K562 (cell line): ENCODE measurements around the gene MAPKAPK2. TPM values are rescaled to one million over a fixed set of nuclear protein-coding genes. Genes with fewer than 3 reads are reported as not detected.

Source experiments
- ATAC-seq: fragments of 200-7000 bp; cut with Tn5 transposase; 3 replicates; pipeline ENCODE4 v1.9.1; 2020; ENCODE audit warnings: moderate library complexity
- BruUV-seq: library from RNA; stranded (reverse); fragments of 400-500 nt; replicated peaks from 2 replicates; lab custom pipeline; 2021; lab: Mats Ljungman, UMichigan
- CTCF ChIA-PET: fragments of 300-600 bp; formaldehyde crosslinking; extraction: SDS; loops from one replicate; lab custom pipeline; 2021; ENCODE audit warnings: low intra/inter-chr PET ratio; lab: Yijun Ruan, JAX
- POLR2A ChIA-PET: fragments of 300-600, 350-650 bp; sonication (Branson Sonifier 250); formaldehyde crosslinking; extraction: SDS; loops from one replicate; lab custom pipeline; 2021; ENCODE audit warnings: antibody characterized with exemption, inconsistent platforms; lab: Yijun Ruan, JAX
- DNase-seq, 4 experiments: peaks; one replicate each; pipeline versions ENCODE4 v3.0.0 to v3.0.0-alpha.2; 2011 to 2018; ENCODE audit warnings: low spot score in 3 of 4, mixed read lengths in 3 of 4; ENCODE audit errors: extremely low read depth in 1 of 4
- FAIRE-seq: peaks from 2 replicates; lab custom pipeline; 2011; peaks lifted over from hg19 to GRCh38; lab: Jason Lieb, UNC
- H2AFZ ChIP-seq: 2 replicates; pipeline ENCODE4 v1.6.0; 2011; ENCODE audit warnings: low read depth, low read length, control low read depth, inconsistent platforms
- H3K27ac ChIP-seq: fragments of 200-600 bp; 3 replicates; pipeline ENCODE4 v1.8.0; 2011; ENCODE audit warnings: low read depth, mild to moderate bottlenecking, control low read depth, inconsistent platforms, low read length, moderate library complexity, mixed read lengths; ENCODE audit errors: extremely low read depth
- H3K27me3 ChIP-seq, 2 experiments: fragments of 300-600 bp in 1 of 2; 2 replicates in 1 of 2; 3 replicates in 1 of 2; pipeline versions ENCODE4 v1.6.0 to v1.8.0; 2011; ENCODE audit warnings: inconsistent platforms in 2 of 2, low read length in 2 of 2, mild to moderate bottlenecking in 1 of 2, mixed read lengths in 1 of 2, moderate library complexity in 1 of 2; ENCODE audit not compliant: control insufficient read depth in 2 of 2, insufficient read depth in 2 of 2
- H3K36me3 ChIP-seq: fragments of 300-600 bp; 3 replicates; pipeline ENCODE4 v1.8.0; 2011; ENCODE audit warnings: mild to moderate bottlenecking, low read length, inconsistent platforms; ENCODE audit not compliant: control insufficient read depth, insufficient read depth
- H3K4me1 ChIP-seq, 2 experiments: fragments of 200-600 bp in 1 of 2; replicated peaks in 1 of 2; 2 replicates in 1 of 2; 3 replicates in 1 of 2; pipeline versions ENCODE4 v1.5.1 to v1.8.0; 2011; ENCODE audit warnings: inconsistent platforms in 2 of 2, low read length in 2 of 2, mild to moderate bottlenecking in 1 of 2, mixed read lengths in 1 of 2, moderate library complexity in 1 of 2; ENCODE audit not compliant: control insufficient read depth in 2 of 2, insufficient read depth in 2 of 2
- H3K4me2 ChIP-seq: 2 replicates; pipeline ENCODE4 v1.6.1; 2011; ENCODE audit warnings: low read length, control low read depth, inconsistent platforms, mixed read lengths; ENCODE audit not compliant: insufficient read depth
- H3K4me3 ChIP-seq: fragments of 200-600 bp; sonication (generic), shearing (Covaris generic); 2 replicates; pipeline ENCODE4 v1.5.1; 2016; ENCODE audit warnings: control low read depth, inconsistent platforms
- H3K79me2 ChIP-seq: fragments of 200-600 bp; 3 replicates; pipeline ENCODE4 v1.8.0; 2011; ENCODE audit warnings: low read length, inconsistent platforms; ENCODE audit not compliant: control insufficient read depth, insufficient read depth
- H3K9ac ChIP-seq, 2 experiments: 2 replicates each; pipeline versions ENCODE4 v1.6.0 to v1.6.1; 2011; ENCODE audit warnings: low read depth in 2 of 2, low read length in 2 of 2, control low read depth in 1 of 2, inconsistent platforms in 1 of 2, mild to moderate bottlenecking in 1 of 2, mixed read lengths in 1 of 2; ENCODE audit not compliant: insufficient read depth in 1 of 2
- H3K9me1 ChIP-seq: one replicate; pipeline ENCODE4 v1.6.0; 2011; ENCODE audit warnings: inconsistent platforms, mild to moderate bottlenecking, low read length, moderate library complexity; ENCODE audit not compliant: control insufficient read depth, insufficient read depth
- H3K9me3 ChIP-seq: replicated peaks from 2 replicates; pipeline ENCODE4 v1.5.1; 2011; ENCODE audit warnings: low read depth, low read length, inconsistent platforms; ENCODE audit not compliant: control insufficient read depth, insufficient read depth
- H4K20me1 ChIP-seq: replicated peaks from 2 replicates; pipeline ENCODE4 v1.6.1; 2011; ENCODE audit warnings: low read length, inconsistent platforms, mixed read lengths; ENCODE audit not compliant: control insufficient read depth, insufficient read depth
- ARHGAP35 ChIP-seq: fragments of 450-650 bp; IDR thresholded peaks from 2 replicates; pipeline ENCODE4 v1.6.1; 2018; ENCODE audit not compliant: partially characterized antibody
- CHAMP1 ChIP-seq: fragments of 450-650 bp; IDR thresholded peaks from 2 replicates; pipeline ENCODE4 v1.6.1; 2016; ENCODE audit warnings: mild to moderate bottlenecking
- ELF4 ChIP-seq: fragments of 450-650 bp; formaldehyde crosslinking; IDR thresholded peaks from 2 replicates; pipeline ENCODE4 v1.4.0; 2022; ENCODE audit warnings: missing genetic modification characterization
- MEIS2 ChIP-seq: fragments of 450-650 bp; IDR thresholded peaks from 2 replicates; pipeline ENCODE4 v1.6.1; 2014; ENCODE audit warnings: mild to moderate bottlenecking; ENCODE audit not compliant: partially characterized antibody
- NR2F6 ChIP-seq: fragments of 450-650 bp; formaldehyde crosslinking; IDR thresholded peaks from 2 replicates; pipeline ENCODE4 v1.4.0; 2020; ENCODE audit warnings: mild to moderate bottlenecking
- TSHZ1 ChIP-seq: fragments of 250-450 bp; sonication (Bioruptor Pico); IDR thresholded peaks from 2 replicates; pipeline ENCODE4 v1.4.0; 2020; ENCODE audit warnings: mild to moderate bottlenecking, moderate library complexity
- ZNF551 ChIP-seq: fragments of 250-450 bp; sonication (Bioruptor Pico); IDR thresholded peaks from 2 replicates; pipeline ENCODE4 v1.5.0; 2021; ENCODE audit warnings: mild to moderate bottlenecking, moderate library complexity
- WGBS: fragments of 100-300 bp; shearing (Covaris generic); methylation state at CpG from one replicate; pipeline ENCODE4 v1.1.6; 2016; ENCODE audit warnings: low coverage, mixed read lengths; ENCODE audit not compliant: insufficient coverage; ENCODE audit errors: missing lambda C conversion rate; 5-methylcytosine and 5-hydroxymethylcytosine counted together
- in situ Hi-C: fragments of 300-500 bp; cut with MboI; formaldehyde crosslinking; loops from 4 replicates; pipeline ENCODE4 v1.15.0; 2018; ENCODE audit warnings: inconsistent platforms, mixed read lengths
- intact Hi-C: fragments of 100-400 bp; cut with micrococcal nuclease; formaldehyde crosslinking; loops from 2 replicates; pipeline ENCODE4 v1.14.2; 2022
- polyA plus RNA-seq, 8 experiments: library from polyadenylated mRNA; depleted of rRNA in 4 of 8; stranded (reverse) in 5 of 8; unstranded in 3 of 8; fragments of >200 nt; fragmentation: Nextera tagmentation in 2 of 8; fragmentation: Illumina TruSeq in 1 of 8; extraction: Ambion mirVana in 2 of 8; extraction: Trizol in 1 of 8; gene quantifications; 2 replicates each; pipeline versions ENCODE4 v1.2.1 to v1.2.3, GENCODE V29; 2011 to 2014; ENCODE audit warnings: inconsistent platforms in 1 of 8, missing spikeins in 1 of 8
- total RNA-seq, 7 experiments: library from RNA; depleted of rRNA in 6 of 7; stranded (reverse); fragments of >200 nt in 6 of 7; fragmentation: Illumina TruSeq in 2 of 7; extraction: Trizol in 2 of 7; gene quantifications; 2 replicates each; pipeline versions ENCODE4 v1.2.1 to v1.2.3, GENCODE V29; 2011 to 2021; ENCODE audit warnings: low replicate concordance in 1 of 7

MAPKAPK2 gene
- total and polyA plus RNA-seq, 9 of the 15 experiments (the other 6 are each of a cell fraction or from before 2014, with no cell fraction given) = 0.63 to 94.2 (median 52.1) TPM

- Histone ChIP-seq H3K4me1 (peaks cover 10 to 14% of the 10 kb centered on the region in 2 experiments), H3K79me2 (peaks cover 7% of the 10 kb centered on the region; the same call in 2 of the 3 replicates), H3K9me3 (no peaks in the 10 kb centered on the region), H3K4me2 (no peak overlapping the region), H4K20me1 (peaks cover 27% of the 10 kb centered on the region), H3K9me1 (peaks cover 16% of the 10 kb centered on the region), H3K4me3 (no peak overlapping the region), H2AFZ (no peak overlapping the region), H3K27me3 (no peaks in the 10 kb centered on the region; a peak in 1 of 5 replicates), H3K36me3 (peaks cover 58% of the 10 kb centered on the region), H3K27ac (no peak overlapping the region), H3K9ac (no peak overlapping the region)
- ATAC-seq = no peak
- ChIA-PET CTCF (no interaction called here), POLR2A (no interaction called here)
- in situ Hi-C loops (no loop called here), intact Hi-C loops (loop anchor here (10.0 kb wide), 1 partner anchor 238 kb away; no protein-coding TSS in a partner anchor)
- no peak for FAIRE-seq
- 86% methylated on average over 11 of the region's 11 CpGs for WGBS
- no TSS peak for BruUV-seq
- DNase-seq = no peak
- TF ChIP-seq NR2F6 (CRISPR knock-in tag) (no peak), TSHZ1 (CRISPR knock-in tag) (no peak), ARHGAP35 (no peak), ZNF551 (no peak), MEIS2 (no peak), CHAMP1 (no peak), ELF4 (CRISPR knock-in tag) (no peak)
Measured at GRCh38 chr1:206732508-206732907, 47.8 kb downstream of the MAPKAPK2 start.
